Skeletal muscle satellite cell (primary cell): Measurements from ENCODE around the gene VPS18.
A peak's percentile ranks its signal among the peaks of the same experiment; 100 is the strongest.

Source experiments
- H3K27me3 ChIP-seq: 2 replicates; pipeline ENCODE4 v1.7.0; 2013; ENCODE audit warnings: low read length; ENCODE audit not compliant: control insufficient read depth, insufficient read depth
- H3K36me3 ChIP-seq: 2 replicates; pipeline ENCODE4 v1.7.0; 2013; ENCODE audit warnings: mild to moderate bottlenecking, control low read depth, low read length; ENCODE audit not compliant: insufficient read depth
- H3K4me1 ChIP-seq: 2 replicates; pipeline ENCODE4 v1.7.0; 2013; ENCODE audit warnings: low read length; ENCODE audit not compliant: control insufficient read depth, insufficient read depth
- H3K4me2 ChIP-seq: 2 replicates; pipeline ENCODE4 v1.7.0; 2013; ENCODE audit warnings: mild to moderate bottlenecking, low read length
- H3K4me3 ChIP-seq: 2 replicates; pipeline ENCODE4 v1.7.0; 2013; ENCODE audit warnings: low read length
- H3K9ac ChIP-seq: 2 replicates; pipeline ENCODE4 v1.7.0; 2013; ENCODE audit warnings: mild to moderate bottlenecking, low read depth, low read length, moderate library complexity
- H3K9me3 ChIP-seq: replicated peaks from 2 replicates; pipeline ENCODE4 v1.7.0; 2013; ENCODE audit warnings: mild to moderate bottlenecking, control low read depth, low read length

Gene VPS18

DNA sequence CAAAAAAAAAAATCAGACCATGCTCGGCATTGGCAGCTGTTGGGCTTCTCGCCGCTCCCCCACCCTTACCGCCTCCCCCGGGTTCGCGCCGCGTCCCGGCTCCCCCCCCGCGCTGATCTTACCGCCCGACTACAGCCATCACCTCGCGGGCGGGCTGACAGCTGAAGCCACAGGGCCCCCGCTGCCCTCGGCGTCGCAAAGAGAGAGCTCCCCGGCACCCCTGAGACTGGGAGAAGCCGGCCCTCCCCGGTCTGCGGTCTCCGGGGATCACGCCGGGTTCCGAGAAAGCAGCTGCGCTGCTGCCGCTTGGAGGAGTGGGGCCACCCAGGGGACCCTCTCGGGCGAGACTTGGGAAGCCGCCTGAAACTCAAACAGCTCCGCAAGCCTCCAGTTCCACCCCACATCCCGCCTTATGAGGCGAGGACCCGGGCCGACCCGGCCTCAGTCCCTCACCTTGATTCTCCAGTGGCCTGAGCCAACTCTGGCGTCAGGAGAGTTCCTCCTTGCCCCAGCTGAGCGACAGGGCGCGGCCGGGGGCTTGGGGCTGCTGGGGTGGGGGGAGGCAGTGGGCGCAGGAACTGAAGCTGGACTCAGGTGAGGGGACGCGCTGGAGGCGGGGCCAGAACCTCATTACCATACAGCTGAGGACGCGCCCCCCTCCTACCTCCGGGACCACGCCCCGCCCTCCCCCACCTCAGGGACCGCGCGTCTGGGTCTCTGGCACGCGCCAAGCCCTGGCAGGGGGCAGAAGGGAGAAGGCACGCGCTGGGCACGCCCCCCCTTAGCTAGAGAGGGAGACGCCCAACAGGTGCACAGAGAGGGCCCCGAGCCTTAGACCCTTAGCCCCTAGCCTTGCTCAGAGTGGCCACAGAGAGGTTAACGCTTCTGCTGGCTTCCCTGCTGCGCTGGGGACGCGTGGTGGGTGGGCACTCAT is 33.9 kb downstream of the VPS18 start:
- H3K27me3 ChIP-seq: peaks cover 70% of the 10 kb centered on the region
- H3K4me2 ChIP-seq: peak overlapping the region; percentile 93
- peaks cover 36% of the 10 kb centered on the region for H3K4me1 ChIP-seq
- H3K4me3 ChIP-seq: peak overlapping the region; percentile 67
- no peak overlapping the region for H3K9ac ChIP-seq
- no peaks in the 10 kb centered on the region for H3K9me3 ChIP-seq
- no peaks in the 10 kb centered on the region for H3K36me3 ChIP-seq

DNA sequence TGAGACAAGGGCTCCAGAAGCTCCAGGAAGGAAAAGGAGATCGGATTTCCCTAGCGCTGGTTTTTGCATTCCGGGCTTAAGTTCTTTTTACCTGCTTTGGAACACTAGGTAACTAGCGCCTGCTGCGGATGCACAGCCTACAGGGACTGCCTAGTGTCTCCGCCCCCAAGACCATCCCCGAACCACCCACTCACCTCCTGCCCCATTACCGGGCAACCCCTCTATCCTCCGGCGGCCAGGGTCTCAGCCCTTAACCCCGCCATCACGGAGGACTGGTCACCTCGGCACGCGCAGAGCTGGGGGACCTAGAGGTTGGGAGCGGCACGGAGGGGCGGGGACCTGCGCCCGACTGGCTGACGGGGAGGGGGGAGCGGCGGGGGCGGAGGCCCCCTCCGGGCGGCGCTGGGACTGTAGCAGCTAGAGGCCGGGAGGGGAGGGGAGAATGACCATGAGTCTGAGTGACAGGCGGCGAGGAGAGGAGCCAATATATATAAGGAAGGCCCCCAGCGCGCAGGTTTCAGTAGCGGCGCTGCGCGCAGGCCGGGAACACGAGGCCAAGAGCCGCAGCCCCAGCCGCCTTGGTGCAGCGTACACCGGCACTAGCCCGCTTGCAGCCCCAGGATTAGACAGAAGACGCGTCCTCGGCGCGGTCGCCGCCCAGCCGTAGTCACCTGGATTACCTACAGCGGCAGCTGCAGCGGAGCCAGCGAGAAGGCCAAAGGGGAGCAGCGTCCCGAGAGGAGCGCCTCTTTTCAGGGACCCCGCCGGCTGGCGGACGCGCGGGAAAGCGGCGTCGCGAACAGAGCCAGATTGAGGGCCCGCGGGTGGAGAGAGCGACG is 34.8 kb downstream of the VPS18 start, which contains the start of gene DLL4:
Gene DLL4 (plus strand): TSS at position 520 of the 839 bp plus-strand sequence. CDS start 329 bp downstream, outside the sequence.
- H3K4me1 ChIP-seq: peaks cover 36% of the 10 kb centered on the region

DNA sequence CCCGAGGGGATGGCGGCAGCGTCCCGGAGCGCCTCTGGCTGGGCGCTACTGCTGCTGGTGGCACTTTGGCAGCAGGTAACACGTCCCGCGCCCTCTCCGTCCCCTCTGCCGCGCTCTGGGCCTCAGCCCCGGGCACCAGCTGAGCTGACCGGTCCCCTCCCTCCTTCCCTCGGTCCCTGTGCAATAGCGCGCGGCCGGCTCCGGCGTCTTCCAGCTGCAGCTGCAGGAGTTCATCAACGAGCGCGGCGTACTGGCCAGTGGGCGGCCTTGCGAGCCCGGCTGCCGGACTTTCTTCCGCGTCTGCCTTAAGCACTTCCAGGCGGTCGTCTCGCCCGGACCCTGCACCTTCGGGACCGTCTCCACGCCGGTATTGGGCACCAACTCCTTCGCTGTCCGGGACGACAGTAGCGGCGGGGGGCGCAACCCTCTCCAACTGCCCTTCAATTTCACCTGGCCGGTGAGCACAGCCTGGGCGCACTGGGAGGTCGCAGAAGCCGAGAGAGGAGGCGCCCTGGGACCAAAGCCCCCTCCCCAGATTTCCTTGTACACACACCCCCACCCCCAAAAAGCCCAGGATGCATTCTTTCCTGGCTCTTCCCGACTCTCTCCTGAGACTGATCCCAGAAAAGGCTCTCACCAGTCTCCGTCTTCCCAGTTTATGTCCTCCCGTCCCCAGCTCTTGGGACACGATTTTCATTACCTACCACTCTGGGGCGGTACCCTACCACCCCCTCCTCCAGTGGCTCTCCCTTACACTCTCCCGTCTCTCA is 35.6 kb downstream of the VPS18 start:
- H3K4me3 ChIP-seq: peak overlapping the region; percentile 67
- peaks cover 36% of the 10 kb centered on the region for H3K4me1 ChIP-seq
- H3K9ac ChIP-seq: no peak overlapping the region

More for the DNA sequence above, 34.8 kb downstream of the VPS18 start, which contains the start of gene DLL4:
- peaks cover 70% of the 10 kb centered on the region for H3K27me3 ChIP-seq
- no peak within 1 kb of the TSS for H3K9ac ChIP-seq
- H3K4me3 ChIP-seq: peak within 1 kb of the TSS; percentile 67
- peak within 1 kb of the TSS; percentile 93 for H3K4me2 ChIP-seq
- no peaks in the 10 kb centered on the region for H3K36me3 ChIP-seq
- H3K9me3 ChIP-seq: no peaks in the 10 kb centered on the region

DNA sequence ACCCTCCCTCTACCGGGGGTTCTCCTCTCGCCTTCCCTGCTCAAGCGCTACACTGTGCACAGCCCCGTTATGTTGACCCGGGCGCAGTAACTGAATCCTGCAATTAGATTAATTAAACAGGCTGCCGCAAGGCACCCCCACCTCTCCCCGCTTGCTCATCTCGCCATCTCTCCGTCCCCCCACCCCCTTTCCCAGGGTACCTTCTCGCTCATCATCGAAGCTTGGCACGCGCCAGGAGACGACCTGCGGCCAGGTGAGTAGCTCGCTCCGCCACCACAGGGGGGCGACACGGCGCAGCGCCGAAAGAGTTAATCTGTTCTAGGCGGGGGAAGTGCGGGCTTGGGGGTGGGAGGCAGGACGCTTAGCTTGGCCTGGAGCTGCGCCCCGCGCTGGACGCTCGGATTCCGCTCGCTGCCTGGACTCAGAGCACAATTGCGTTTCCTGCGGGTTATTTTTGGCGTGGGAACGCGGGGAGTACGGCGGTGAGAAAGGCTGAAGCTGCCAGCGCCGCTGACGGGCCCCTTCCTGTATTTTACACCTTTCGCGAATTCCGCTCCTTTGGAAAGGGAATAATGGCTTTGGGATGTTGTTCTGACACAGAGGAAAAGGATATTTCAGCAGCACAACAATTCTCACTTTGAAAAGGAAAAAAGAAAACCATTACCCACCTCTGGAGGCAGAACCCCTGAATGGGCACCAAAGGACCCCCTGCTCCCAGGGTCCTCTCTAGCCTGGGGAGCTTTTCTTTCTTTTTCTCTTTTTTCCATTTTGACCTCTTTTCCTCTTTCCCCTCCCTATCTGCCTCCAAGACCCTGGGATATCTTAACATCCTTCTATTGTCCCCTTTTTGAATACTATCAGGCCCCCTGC is 36.4 kb downstream of the VPS18 start:
- peaks cover 62% of the 10 kb centered on the region for H3K27me3 ChIP-seq
- H3K9ac ChIP-seq: no peak overlapping the region
- H3K9me3 ChIP-seq: no peaks in the 10 kb centered on the region
- H3K4me3 ChIP-seq: peak overlapping the region; percentile 26
- no peaks in the 10 kb centered on the region for H3K36me3 ChIP-seq
- H3K4me2 ChIP-seq: peak overlapping the region; percentile 93
- peaks cover 35% of the 10 kb centered on the region for H3K4me1 ChIP-seq

More for the DNA sequence above, 35.6 kb downstream of the VPS18 start:
- Histone ChIP-seq H3K9me3 (no peaks in the 10 kb centered on the region), H3K4me2 (peak overlapping the region; percentile 93), H3K36me3 (no peaks in the 10 kb centered on the region), H3K27me3 (peaks cover 70% of the 10 kb centered on the region)

DNA sequence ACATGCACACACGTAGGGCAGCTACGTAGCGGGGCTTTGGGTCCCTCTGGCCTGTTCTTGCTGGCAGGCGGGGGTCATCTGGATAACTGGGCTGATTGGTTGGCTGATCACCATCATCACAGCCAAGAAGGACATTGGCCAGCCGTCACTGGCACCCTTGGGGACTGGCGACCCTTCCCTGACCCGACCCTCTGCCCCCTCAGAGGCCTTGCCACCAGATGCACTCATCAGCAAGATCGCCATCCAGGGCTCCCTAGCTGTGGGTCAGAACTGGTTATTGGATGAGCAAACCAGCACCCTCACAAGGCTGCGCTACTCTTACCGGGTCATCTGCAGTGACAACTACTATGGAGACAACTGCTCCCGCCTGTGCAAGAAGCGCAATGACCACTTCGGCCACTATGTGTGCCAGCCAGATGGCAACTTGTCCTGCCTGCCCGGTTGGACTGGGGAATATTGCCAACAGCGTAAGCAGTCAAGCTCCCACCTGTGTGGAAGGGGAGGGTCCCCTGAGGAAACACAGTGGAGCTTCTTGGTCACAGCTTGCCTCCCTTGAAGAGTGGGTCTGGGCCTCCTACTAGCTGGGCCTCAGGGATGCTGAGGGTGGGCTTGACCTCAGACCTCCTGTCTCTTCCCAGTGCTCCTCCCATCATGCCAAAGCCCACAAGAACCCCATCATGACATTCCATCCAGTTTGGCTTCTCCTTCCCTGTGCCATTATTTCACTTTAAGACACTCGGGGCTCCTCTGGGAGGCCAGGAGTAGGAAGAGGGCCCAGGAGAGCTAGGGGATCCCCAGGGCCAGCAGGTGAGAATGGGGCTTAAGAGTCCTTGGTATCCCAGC is 37.3 kb downstream of the VPS18 start:
- Histone ChIP-seq H3K27me3 (peaks cover 54% of the 10 kb centered on the region), H3K4me1 (peaks cover 27% of the 10 kb centered on the region), H3K9ac (no peak overlapping the region)

DNA sequence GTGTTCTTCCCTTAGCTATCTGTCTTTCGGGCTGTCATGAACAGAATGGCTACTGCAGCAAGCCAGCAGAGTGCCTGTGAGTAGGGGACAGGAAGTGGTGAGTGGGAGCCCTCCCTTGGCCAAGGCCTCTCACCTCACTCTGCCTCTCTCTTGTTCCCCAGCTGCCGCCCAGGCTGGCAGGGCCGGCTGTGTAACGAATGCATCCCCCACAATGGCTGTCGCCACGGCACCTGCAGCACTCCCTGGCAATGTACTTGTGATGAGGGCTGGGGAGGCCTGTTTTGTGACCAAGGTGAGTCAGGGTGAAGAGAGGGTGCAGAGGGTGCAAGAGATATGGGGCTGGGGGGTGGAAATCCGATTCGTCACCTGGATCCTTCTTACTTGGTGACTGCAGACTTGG is 37.9 kb downstream of the VPS18 start:
- H3K4me1 ChIP-seq: peaks cover 32% of the 10 kb centered on the region
- H3K27me3 ChIP-seq: peaks cover 48% of the 10 kb centered on the region
- H3K4me3 ChIP-seq: no peak overlapping the region

More for the DNA sequence above, 37.3 kb downstream of the VPS18 start:
- Histone ChIP-seq H3K4me3 (no peak overlapping the region), H3K4me2 (no peak overlapping the region), H3K9me3 (no peaks in the 10 kb centered on the region), H3K36me3 (no peaks in the 10 kb centered on the region)

DNA sequence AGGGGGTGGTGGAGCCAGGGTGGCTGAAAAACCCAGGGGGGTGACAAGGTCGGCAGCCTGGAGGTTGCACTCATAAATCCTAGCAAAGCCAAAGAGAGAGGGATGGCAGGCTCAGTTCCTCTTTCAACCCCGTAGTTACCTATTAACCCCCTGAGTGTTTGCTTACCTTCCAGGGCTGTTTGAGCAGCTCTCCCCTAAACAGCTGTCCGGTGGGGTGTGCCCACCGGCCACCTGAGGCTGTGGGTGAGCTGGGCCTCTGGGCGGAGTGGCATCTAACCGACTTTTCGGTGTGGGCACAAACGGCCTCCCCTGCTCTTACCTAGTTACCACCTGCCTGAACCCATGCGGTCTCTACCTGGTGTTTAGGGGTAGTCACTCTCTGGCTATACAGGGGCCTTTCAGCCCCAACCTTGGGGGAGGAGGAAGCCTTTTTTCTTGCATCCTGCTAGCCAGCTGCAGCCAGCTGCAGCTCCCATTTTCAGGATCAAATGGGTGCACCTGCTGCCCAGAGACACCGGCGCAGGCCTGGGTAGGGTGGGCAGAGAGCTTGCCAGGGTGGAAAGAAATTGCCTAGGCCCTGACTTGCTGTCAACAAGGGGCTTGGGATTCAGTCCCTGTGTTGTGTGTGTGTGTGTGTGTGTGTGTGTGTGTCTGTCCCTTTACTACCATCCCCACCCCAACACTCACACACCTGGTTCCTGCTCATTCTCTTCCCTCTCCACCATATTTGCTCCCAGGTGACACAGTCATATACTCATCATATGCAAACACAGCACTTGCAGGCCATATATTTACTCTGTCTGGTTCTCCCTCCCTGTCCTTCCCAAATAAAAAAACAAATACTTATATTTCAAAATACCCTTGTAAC is 38.6 kb downstream of the VPS18 start:
- peaks cover 40% of the 10 kb centered on the region for H3K4me1 ChIP-seq
- H3K27me3 ChIP-seq: peaks cover 42% of the 10 kb centered on the region
- H3K36me3 ChIP-seq: no peaks in the 10 kb centered on the region
- no peak overlapping the region for H3K4me3 ChIP-seq
- H3K9ac ChIP-seq: no peak overlapping the region
- no peaks in the 10 kb centered on the region for H3K9me3 ChIP-seq
- H3K4me2 ChIP-seq: no peak overlapping the region

More for the DNA sequence above, 37.9 kb downstream of the VPS18 start:
- no peaks in the 10 kb centered on the region for H3K36me3 ChIP-seq
- no peak overlapping the region for H3K9ac ChIP-seq
- H3K9me3 ChIP-seq: no peaks in the 10 kb centered on the region
- H3K4me2 ChIP-seq: no peak overlapping the region

DNA sequence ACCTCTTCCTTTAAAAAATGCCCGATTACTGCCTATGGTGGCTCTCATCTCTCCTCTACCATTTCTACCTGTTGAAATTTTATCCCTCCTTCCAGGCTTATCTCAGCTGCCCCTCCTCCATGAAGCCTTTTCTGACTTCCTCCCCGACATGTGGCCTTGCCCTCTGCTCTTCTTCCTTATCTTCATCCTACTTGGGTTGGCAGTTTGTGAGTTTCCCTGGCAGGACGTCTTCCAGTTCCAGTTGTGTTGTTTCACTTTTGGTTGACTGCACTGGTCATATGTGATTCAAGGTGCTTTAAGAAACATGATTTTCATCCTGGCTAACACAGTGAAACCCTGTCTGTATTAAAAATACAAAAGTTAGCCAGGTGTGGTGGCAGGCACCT is 39.3 kb downstream of the VPS18 start:
- no peak overlapping the region for H3K9ac ChIP-seq
- peaks cover 39% of the 10 kb centered on the region for H3K27me3 ChIP-seq
- H3K4me1 ChIP-seq: peaks cover 38% of the 10 kb centered on the region

DNA sequence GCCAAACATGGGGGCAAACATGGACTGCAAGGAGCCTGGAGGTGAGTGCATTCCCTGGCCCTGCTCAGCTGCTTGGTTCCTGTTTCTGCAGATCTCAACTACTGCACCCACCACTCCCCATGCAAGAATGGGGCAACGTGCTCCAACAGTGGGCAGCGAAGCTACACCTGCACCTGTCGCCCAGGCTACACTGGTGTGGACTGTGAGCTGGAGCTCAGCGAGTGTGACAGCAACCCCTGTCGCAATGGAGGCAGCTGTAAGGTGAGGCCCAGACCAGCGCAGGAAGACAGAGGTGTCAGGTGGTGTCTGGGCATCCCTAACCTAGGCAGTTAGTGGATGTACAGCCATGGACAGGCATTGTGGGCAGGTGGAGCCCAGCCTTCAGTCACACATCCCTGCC is 40.2 kb downstream of the VPS18 start:
- H3K4me3 ChIP-seq: no peak overlapping the region
- H3K4me2 ChIP-seq: no peak overlapping the region
- H3K36me3 ChIP-seq: no peaks in the 10 kb centered on the region
- peaks cover 29% of the 10 kb centered on the region for H3K27me3 ChIP-seq
- no peak overlapping the region for H3K9ac ChIP-seq
- H3K9me3 ChIP-seq: no peaks in the 10 kb centered on the region
- peaks cover 29% of the 10 kb centered on the region for H3K4me1 ChIP-seq

More for the DNA sequence above, 39.3 kb downstream of the VPS18 start:
- Histone ChIP-seq H3K36me3 (no peaks in the 10 kb centered on the region), H3K4me3 (no peak overlapping the region), H3K4me2 (no peak overlapping the region), H3K9me3 (no peaks in the 10 kb centered on the region)
